CD4-positive, alpha-beta T cell treated with Interleukin-21 for 1 hour (primary cell): ENCODE results near the gene OR2A42.
"Not testable (repeated sequence)": the region's sequence is repeated elsewhere in the genome, so short reads cannot be mapped to it uniquely, and the experiment has no call there.

Experiments
- DNase-seq: peaks from one replicate; pipeline ENCODE4 v3.0.0-alpha.2; 2020

OR2A42 gene

GRCh38 chr7:144219149-144219548 lies 20.3 kb downstream of the OR2A42 start:
- not testable (repeated sequence) for DNase-seq

GRCh38 chr7:144218581-144218980 lies 20.8 kb downstream of the OR2A42 start:
- DNase-seq: not testable (repeated sequence)

- not testable (repeated sequence) for DNase-seq
Measured at GRCh38 chr7:144217200-144217599, 22.2 kb downstream of the OR2A42 start.

DNA sequence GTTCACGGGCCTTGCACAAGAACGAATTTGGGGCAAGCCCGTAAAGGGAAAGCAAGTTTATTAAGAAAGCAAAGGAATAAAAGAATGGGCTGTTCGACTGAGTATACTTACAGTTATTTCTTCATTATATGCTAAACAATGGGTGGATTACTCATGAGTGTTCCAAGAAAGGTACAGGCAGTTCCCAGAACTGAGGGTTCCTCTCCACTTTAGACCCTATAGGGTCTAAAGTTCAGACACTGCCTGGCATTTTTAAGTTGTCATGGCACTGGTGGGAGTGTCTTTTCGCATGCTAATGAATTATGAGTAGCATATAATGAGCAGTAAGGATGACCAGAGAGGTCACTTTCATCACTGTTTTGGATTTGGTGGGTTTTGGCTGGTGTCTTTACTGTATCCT lies 34.1 kb downstream of the OR2A42 start:
- DNase-seq: not testable (repeated sequence)

DNA sequence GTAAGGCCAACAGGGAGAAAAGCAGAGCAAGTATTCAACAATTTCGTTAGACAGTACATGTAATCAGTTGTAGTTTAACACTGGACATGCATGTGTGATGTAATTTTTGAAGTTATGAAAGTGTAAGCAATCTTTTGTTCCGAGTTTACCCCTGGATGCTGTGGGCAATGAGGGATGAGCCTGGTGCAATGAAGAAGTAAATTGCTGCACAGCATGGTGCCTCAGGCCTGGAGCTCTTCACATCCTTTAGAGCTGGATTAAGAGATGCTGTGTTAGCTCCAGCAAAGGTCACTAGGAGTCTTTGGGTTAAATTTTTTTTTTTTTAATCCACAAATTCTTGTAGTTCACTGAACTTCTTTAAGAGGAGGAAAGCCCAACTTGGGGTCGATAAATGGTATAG lies 36.3 kb downstream of the OR2A42 start:
- not testable (repeated sequence) for DNase-seq

DNA sequence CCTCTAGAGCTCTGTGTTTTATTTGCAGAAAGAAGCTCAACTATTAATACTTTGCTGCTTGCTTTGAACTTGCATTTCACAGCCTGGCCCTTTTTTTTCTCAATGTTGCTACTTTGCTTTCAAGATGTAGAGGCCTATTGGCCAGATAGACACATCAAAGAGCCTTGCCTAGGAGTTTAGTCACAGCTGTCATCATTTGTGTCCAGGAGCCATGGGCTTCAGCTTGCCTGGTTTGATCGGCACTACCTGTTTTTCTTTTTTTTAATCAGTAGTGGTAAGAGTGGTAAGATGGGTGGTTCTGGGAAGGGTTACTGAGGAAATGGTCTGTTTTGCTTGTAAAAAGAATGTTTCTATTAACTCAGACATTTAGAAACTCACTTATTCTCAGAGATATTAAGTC lies 37.4 kb downstream of the OR2A42 start:
- DNase-seq: not testable (repeated sequence)

- DNase-seq: not testable (repeated sequence)
Measured at GRCh38 chr7:144198934-144199333, 40.5 kb downstream of the OR2A42 start.

DNA sequence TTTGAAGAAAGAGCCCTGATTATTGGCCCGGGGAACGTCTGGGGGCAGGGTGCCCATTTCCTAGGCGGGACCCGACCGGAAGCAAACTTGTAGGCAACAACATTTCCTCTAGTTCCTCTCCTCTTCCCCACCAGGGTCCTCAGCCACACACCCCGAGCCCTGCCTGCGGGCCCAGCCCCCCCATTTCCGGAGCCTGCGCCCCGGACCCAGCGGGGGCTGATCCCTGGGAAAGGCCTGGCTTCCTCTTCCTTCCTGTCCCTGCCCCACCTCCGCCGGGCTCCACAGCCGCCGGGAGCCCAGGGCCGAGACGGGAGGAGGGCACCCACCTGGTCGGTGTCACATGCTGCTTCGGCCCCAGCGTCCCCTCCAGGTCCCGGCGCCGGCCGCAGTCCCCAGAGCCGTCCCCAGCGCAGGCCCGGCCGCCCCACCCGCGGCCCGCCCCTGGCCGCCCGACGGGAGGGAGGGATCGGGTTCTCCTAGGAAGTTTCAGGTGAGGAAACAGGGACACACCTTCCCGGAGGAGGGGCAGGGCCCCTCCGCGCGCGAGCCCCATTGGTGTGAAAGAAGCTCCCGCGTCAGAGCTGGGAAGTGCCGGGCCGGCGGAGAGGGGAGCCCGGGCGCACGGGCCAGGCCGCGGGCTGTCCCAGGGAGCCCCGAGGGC lies 44.1 kb downstream of the OR2A42 start, which contains the start of gene ARHGEF35:
TSS of gene ARHGEF35 (minus strand) at position 622 of the 661 bp plus-strand sequence. CDS start 7,450 bp downstream, outside the sequence.
- peak; percentile 24 for DNase-seq

DNA sequence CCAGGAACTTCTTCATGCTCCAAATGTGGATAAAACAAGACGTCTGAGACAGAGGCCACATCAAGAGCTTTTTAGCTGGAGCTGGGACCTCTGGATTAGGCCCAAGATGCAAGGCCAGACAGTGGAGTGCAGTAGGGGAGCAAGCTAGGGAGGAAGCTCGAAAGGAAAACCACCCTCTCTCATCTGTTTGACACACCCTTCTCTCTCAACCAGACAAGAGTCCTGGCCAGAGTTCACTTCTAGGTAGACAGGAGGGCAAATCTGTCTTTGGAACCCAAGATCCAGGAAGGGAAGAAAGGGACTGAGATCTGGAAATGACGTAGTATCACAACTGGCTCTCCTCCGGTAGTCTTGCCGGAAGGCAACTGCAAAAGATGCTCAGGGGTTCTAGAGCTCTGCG lies 45.0 kb downstream of the OR2A42 start:
- not testable (repeated sequence) for DNase-seq

GRCh38 chr7:144193782-144194181 lies 45.6 kb downstream of the OR2A42 start:
- DNase-seq: not testable (repeated sequence)

GRCh38 chr7:144188578-144189171 lies 50.7 kb downstream of the OR2A42 start:
- DNase-seq: not testable (repeated sequence)

GRCh38 chr7:144187848-144188247 lies 51.6 kb downstream of the OR2A42 start:
- DNase-seq: not testable (repeated sequence)

GRCh38 chr7:144183166-144183565 lies 56.2 kb downstream of the OR2A42 start, which contains the start of gene CTAGE4:
CTAGE4 (plus strand) TSS chr7:144183466; CDS start chr7:144183504, 38 bp downstream.
- DNase-seq: not testable (repeated sequence)

- not testable (repeated sequence) for DNase-seq
Measured at GRCh38 chr7:144179165-144179479, 60.3 kb downstream of the OR2A42 start.

DNA sequence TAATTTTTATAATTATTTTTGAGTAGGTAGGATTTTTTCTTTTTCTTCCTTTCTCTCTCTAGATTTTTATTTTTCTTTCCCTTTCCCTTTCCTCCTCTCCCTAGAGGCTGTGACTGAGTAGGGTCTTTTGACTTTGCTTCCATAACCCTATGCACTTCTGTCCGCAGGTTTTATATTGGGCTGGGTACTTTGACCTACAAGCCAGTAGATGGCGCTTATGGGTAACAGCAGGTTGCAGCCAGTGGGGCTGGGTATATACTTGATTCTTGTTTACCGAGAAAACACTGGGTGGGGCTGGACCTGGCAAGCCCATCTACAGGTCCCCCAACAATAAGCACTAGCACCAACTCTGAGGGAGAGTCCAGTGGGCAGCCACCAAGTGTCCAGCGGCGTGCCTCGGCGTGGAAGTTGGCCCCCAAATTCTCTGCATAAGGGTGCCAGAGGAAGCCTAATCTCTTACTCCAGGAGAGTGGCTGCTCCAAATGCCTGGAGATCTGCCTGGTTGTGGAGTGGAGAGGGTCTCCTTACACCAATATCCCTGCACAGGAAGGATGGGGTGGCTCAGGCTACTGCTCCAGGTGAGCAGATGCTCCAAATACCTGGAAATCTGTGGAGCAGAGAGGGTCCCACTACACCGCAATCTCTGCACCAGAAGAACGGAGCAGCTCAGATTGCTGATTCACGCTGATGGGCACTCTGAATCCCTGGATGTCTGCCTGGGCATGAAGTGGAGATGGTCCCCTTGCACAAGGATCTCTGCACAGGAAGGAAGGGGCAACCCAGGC lies 60.8 kb downstream of the OR2A42 start:
- DNase-seq: peak; percentile 65
